HepG2 (cell line): Measurements from ENCODE around the gene FAM110C. TPM values are rescaled to one million over a fixed set of nuclear protein-coding genes. Genes with fewer than 3 reads are reported as not detected.

Experiments
- IRX3 ChIP-seq: sonication (generic); formaldehyde crosslinking; IDR thresholded peaks from 2 replicates; pipeline ENCODE4 v1.8.1; 2023; ENCODE audit warnings: mild to moderate bottlenecking, low read depth, missing genetic modification reagents, borderline replicate concordance
- MYC ChIP-seq: sonication (generic); formaldehyde crosslinking; IDR thresholded peaks from 2 replicates; pipeline ENCODE4 v1.9.0; 2021; ENCODE audit warnings: missing genetic modification reagents, borderline replicate concordance
- NFYB ChIP-seq: sonication (generic); formaldehyde crosslinking; IDR thresholded peaks from 2 replicates; pipeline ENCODE4 v1.4.0; 2020; ENCODE audit warnings: missing genetic modification reagents
- REPIN1 ChIP-seq: sonication (generic); formaldehyde crosslinking; IDR thresholded peaks from 2 replicates; pipeline ENCODE4 v1.8.0; 2022; ENCODE audit warnings: missing genetic modification reagents, low read depth, mild to moderate bottlenecking, borderline replicate concordance
- THAP11 ChIP-seq: IDR thresholded peaks from 2 replicates; pipeline ENCODE4 v1.6.1; 2016; ENCODE audit warnings: missing biosample characterization, missing genetic modification reagents
- ZFP36L1 ChIP-seq: sonication (generic); formaldehyde crosslinking; IDR thresholded peaks from 2 replicates; pipeline ENCODE4 v1.8.0; 2022; ENCODE audit warnings: mild to moderate bottlenecking, missing genetic modification reagents, moderate library complexity
- ZMYM4 ChIP-seq: sonication (generic); formaldehyde crosslinking; IDR thresholded peaks from 2 replicates; pipeline ENCODE4 v1.8.1; 2023; ENCODE audit warnings: mild to moderate bottlenecking, missing genetic modification reagents
- ZNF703 ChIP-seq: sonication (generic); formaldehyde crosslinking; IDR thresholded peaks from 2 replicates; pipeline ENCODE4 v1.5.1; 2020; ENCODE audit warnings: missing genetic modification reagents, mild to moderate bottlenecking, moderate library complexity, borderline replicate concordance
- polyA plus RNA-seq, 8 experiments: library from polyadenylated mRNA; depleted of rRNA in 3 of 8; stranded (reverse) in 7 of 8; unstranded in 1 of 8; fragments of >200 nt; fragmentation: Illumina TruSeq in 4 of 8; extraction: Trizol in 4 of 8; gene quantifications; 2 replicates each; pipeline versions ENCODE4 v1.2.1 to v1.2.3, GENCODE V29; 2011 to 2016; ENCODE audit warnings: low read depth in 4 of 8, missing spikeins in 1 of 8, mixed read lengths in 1 of 8; ENCODE audit not compliant: insufficient read depth in 1 of 8
- total RNA-seq, 5 experiments: library from RNA; depleted of rRNA; stranded (reverse); fragments of >200 nt; fragmentation: Illumina TruSeq; extraction: Trizol; gene quantifications; 2 replicates each; pipeline ENCODE4 v1.2.3, GENCODE V29; 2016; ENCODE audit warnings: low read depth in 1 of 5
- TF ChIP-seq, protein P1 (sequence below): sonication (generic); formaldehyde crosslinking; IDR thresholded peaks from 2 replicates; pipeline ENCODE4 v1.8.0; 2022; ENCODE audit warnings: mild to moderate bottlenecking, missing genetic modification reagents
- TF ChIP-seq, protein P2 (sequence below), 2 experiments: sonication (generic) in 1 of 2; formaldehyde crosslinking in 1 of 2; IDR thresholded peaks; 2 replicates each; pipeline versions ENCODE4 v1.4.0 to v1.6.1; 2018 to 2020; ENCODE audit warnings: missing genetic modification reagents in 2 of 2, borderline replicate concordance in 1 of 2, low read depth in 1 of 2, mild to moderate bottlenecking in 1 of 2, missing biosample characterization in 1 of 2
- TF ChIP-seq, protein P3 (sequence below): sonication (generic); formaldehyde crosslinking; IDR thresholded peaks from 2 replicates; pipeline ENCODE4 v1.8.1; 2022; ENCODE audit warnings: low read depth, mild to moderate bottlenecking, missing genetic modification reagents
- TF ChIP-seq, protein P4 (sequence below): sonication (generic); formaldehyde crosslinking; IDR thresholded peaks from 2 replicates; pipeline ENCODE4 v1.5.1; 2020; ENCODE audit warnings: missing genetic modification reagents, mild to moderate bottlenecking, borderline replicate concordance
- TF ChIP-seq, protein P5 (sequence below): sonication (generic); formaldehyde crosslinking; IDR thresholded peaks from 2 replicates; pipeline ENCODE4 v1.5.1; 2020; ENCODE audit warnings: mild to moderate bottlenecking, missing genetic modification reagents, moderate library complexity

The FAM110C gene
- total and polyA plus RNA-seq, 2 of the 13 experiments (the other 11 are each of a cell fraction or from before 2014, with no cell fraction given): 1.2 to 3.5 TPM

DNA sequence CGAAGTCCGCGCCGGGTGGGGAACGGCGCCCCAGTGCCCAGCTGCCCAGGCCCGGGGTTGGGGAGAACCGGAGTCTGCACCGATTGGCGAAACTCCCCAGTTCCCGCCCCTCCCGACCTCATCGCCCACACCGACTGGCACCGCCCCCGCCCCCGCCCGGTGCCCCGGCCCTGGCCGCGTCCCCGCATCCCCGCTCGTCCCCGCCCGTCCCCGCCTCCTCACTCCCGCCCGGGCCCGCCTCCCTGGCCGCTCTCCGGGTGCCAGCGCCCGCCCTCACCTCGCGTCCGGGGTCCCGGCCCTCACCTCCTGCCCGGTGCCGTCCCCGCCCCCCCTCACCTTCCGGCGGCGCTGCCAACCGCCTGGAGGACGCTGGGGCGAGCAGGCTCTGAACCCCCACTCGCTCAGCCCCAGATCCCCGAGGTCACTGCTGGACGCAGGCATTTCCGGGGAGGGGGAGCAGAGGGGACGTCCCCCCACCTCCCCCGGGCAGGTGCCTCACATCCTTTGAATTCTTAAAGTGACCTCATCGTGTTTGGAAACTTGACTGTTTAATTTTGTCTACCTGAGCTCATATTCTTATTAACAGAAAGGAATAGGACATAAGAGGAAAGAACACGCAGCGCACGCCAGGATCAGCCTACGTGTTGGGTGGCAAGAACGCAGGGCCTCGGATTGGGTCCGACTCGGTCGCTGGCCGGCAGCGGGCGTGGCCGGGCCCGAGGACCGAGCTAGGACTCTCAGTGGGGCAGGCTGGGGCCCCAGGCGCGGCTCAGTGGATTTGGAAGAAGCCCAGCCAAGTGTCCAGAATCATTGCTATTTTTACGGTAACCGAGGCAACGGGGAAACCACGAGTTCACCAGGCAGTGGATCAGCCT is at the start of gene FAM110C (continued):
- TF ChIP-seq ZFP36L1 (CRISPR knock-in tag): no peak
- TF ChIP-seq, protein P1, sequence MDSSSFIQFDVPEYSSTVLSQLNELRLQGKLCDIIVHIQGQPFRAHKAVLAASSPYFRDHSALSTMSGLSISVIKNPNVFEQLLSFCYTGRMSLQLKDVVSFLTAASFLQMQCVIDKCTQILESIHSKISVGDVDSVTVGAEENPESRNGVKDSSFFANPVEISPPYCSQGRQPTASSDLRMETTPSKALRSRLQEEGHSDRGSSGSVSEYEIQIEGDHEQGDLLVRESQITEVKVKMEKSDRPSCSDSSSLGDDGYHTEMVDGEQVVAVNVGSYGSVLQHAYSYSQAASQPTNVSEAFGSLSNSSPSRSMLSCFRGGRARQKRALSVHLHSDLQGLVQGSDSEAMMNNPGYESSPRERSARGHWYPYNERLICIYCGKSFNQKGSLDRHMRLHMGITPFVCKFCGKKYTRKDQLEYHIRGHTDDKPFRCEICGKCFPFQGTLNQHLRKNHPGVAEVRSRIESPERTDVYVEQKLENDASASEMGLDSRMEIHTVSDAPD: no peak
- TF ChIP-seq THAP11 (CRISPR knock-in tag): no peak
- TF ChIP-seq, protein P2, sequence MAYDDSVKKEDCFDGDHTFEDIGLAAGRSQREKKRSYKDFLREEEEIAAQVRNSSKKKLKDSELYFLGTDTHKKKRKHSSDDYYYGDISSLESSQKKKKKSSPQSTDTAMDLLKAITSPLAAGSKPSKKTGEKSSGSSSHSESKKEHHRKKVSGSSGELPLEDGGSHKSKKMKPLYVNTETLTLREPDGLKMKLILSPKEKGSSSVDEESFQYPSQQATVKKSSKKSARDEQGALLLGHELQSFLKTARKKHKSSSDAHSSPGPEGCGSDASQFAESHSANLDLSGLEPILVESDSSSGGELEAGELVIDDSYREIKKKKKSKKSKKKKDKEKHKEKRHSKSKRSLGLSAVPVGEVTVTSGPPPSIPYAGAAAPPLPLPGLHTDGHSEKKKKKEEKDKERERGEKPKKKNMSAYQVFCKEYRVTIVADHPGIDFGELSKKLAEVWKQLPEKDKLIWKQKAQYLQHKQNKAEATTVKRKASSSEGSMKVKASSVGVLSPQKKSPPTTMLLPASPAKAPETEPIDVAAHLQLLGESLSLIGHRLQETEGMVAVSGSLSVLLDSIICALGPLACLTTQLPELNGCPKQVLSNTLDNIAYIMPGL (CRISPR knock-in tag; IDR thresholded peaks at IDR 0.05; ENCODE audit: borderline replicate concordance in 1 of 2, low read depth in 1 of 2): no peak
- TF ChIP-seq, protein P3, sequence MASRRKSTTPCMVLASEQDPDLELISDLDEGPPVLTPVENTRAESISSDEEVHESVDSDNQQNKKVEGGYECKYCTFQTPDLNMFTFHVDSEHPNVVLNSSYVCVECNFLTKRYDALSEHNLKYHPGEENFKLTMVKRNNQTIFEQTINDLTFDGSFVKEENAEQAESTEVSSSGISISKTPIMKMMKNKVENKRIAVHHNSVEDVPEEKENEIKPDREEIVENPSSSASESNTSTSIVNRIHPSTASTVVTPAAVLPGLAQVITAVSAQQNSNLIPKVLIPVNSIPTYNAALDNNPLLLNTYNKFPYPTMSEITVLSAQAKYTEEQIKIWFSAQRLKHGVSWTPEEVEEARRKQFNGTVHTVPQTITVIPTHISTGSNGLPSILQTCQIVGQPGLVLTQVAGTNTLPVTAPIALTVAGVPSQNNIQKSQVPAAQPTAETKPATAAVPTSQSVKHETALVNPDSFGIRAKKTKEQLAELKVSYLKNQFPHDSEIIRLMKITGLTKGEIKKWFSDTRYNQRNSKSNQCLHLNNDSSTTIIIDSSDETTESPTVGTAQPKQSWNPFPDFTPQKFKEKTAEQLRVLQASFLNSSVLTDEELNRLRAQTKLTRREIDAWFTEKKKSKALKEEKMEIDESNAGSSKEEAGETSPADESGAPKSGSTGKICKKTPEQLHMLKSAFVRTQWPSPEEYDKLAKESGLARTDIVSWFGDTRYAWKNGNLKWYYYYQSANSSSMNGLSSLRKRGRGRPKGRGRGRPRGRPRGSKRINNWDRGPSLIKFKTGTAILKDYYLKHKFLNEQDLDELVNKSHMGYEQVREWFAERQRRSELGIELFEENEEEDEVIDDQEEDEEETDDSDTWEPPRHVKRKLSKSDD (CRISPR knock-in tag): no peak
- no peak for TF ChIP-seq MYC (CRISPR knock-in tag)
- TF ChIP-seq, protein P4, sequence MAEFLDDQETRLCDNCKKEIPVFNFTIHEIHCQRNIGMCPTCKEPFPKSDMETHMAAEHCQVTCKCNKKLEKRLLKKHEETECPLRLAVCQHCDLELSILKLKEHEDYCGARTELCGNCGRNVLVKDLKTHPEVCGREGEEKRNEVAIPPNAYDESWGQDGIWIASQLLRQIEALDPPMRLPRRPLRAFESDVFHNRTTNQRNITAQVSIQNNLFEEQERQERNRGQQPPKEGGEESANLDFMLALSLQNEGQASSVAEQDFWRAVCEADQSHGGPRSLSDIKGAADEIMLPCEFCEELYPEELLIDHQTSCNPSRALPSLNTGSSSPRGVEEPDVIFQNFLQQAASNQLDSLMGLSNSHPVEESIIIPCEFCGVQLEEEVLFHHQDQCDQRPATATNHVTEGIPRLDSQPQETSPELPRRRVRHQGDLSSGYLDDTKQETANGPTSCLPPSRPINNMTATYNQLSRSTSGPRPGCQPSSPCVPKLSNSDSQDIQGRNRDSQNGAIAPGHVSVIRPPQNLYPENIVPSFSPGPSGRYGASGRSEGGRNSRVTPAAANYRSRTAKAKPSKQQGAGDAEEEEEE (CRISPR knock-in tag): no peak
- TF ChIP-seq, protein P5, sequence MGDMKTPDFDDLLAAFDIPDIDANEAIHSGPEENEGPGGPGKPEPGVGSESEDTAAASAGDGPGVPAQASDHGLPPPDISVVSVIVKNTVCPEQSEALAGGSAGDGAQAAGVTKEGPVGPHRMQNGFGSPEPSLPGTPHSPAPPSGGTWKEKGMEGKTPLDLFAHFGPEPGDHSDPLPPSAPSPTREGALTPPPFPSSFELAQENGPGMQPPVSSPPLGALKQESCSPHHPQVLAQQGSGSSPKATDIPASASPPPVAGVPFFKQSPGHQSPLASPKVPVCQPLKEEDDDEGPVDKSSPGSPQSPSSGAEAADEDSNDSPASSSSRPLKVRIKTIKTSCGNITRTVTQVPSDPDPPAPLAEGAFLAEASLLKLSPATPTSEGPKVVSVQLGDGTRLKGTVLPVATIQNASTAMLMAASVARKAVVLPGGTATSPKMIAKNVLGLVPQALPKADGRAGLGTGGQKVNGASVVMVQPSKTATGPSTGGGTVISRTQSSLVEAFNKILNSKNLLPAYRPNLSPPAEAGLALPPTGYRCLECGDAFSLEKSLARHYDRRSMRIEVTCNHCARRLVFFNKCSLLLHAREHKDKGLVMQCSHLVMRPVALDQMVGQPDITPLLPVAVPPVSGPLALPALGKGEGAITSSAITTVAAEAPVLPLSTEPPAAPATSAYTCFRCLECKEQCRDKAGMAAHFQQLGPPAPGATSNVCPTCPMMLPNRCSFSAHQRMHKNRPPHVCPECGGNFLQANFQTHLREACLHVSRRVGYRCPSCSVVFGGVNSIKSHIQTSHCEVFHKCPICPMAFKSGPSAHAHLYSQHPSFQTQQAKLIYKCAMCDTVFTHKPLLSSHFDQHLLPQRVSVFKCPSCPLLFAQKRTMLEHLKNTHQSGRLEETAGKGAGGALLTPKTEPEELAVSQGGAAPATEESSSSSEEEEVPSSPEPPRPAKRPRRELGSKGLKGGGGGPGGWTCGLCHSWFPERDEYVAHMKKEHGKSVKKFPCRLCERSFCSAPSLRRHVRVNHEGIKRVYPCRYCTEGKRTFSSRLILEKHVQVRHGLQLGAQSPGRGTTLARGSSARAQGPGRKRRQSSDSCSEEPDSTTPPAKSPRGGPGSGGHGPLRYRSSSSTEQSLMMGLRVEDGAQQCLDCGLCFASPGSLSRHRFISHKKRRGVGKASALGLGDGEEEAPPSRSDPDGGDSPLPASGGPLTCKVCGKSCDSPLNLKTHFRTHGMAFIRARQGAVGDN (CRISPR knock-in tag): peak; percentile 65
- TF ChIP-seq ZNF703 (CRISPR knock-in tag): no peak
- TF ChIP-seq REPIN1 (CRISPR knock-in tag): no peak
- no peak for TF ChIP-seq IRX3
- TF ChIP-seq NFYB (CRISPR knock-in tag): no peak
- TF ChIP-seq ZMYM4 (CRISPR knock-in tag): peak; percentile 31; the same call in 1 of the 2 replicates
